WTC11 (cell line): Measurements from ENCODE around the gene PPM1D. TPM values are rescaled to one million over a fixed set of nuclear protein-coding genes. Genes with fewer than 3 reads are reported as not detected.

ENCODE experiments used
- ATAC-seq: fragments of 200-7000 bp; cut with Tn5 transposase; 2 replicates; pipeline ENCODE4 v1.10.0; 2021; ENCODE audit warnings: mild to moderate bottlenecking, moderate library complexity
- CTCF ChIA-PET: fragments of 300-600 bp; sonication (Branson Sonifier 250); formaldehyde crosslinking; loops from one replicate; lab custom pipeline; 2021; ENCODE audit warnings: antibody characterized with exemption; lab: Charles Lee
- POLR2A ChIA-PET: fragments of 350-600 bp; sonication (Branson Sonifier 250); formaldehyde crosslinking; loops from one replicate; lab custom pipeline; 2021; ENCODE audit warnings: antibody characterized with exemption; lab: Charles Lee
- DNase-seq: peaks from one replicate; pipeline ENCODE4 v3.0.0; 2021; ENCODE audit warnings: low spot score
- H3K27ac Mint-ChIP-seq: 2 replicates; pipeline ENCODE4 v1.8.0; 2021; ENCODE audit warnings: mixed read lengths
- H3K27me3 Mint-ChIP-seq: 2 replicates; pipeline ENCODE4 v1.8.0; 2021; ENCODE audit warnings: low read depth, mild to moderate bottlenecking, moderate library complexity, mixed read lengths
- H3K36me3 Mint-ChIP-seq: 2 replicates; pipeline ENCODE4 v1.8.0; 2021; ENCODE audit warnings: mixed read lengths
- H3K4me1 Mint-ChIP-seq: 2 replicates; pipeline ENCODE4 v1.8.0; 2022; ENCODE audit warnings: mixed read lengths
- H3K4me3 Mint-ChIP-seq: 2 replicates; pipeline ENCODE4 v1.8.0; 2021; ENCODE audit warnings: mild to moderate bottlenecking, moderate library complexity, mixed read lengths
- H3K9me3 Mint-ChIP-seq: 2 replicates; pipeline ENCODE4 v1.8.0; 2021; ENCODE audit warnings: mixed read lengths
- AR ChIP-seq: fragments of 250-450 bp; sonication (Bioruptor Pico); IDR thresholded peaks from 2 replicates; pipeline ENCODE4 v1.9.0; 2021; ENCODE audit warnings: mild to moderate bottlenecking
- ARID4B ChIP-seq: sonication (generic); formaldehyde crosslinking; IDR thresholded peaks from 2 replicates; pipeline ENCODE4 v1.8.0; 2023; ENCODE audit warnings: missing genetic modification reagents, mild to moderate bottlenecking, borderline replicate concordance
- ELF4 ChIP-seq: sonication (generic); formaldehyde crosslinking; IDR thresholded peaks from 2 replicates; pipeline ENCODE4 v1.8.1; 2022; ENCODE audit warnings: low read depth, mild to moderate bottlenecking, moderate library complexity, missing genetic modification reagents
- EMX1 ChIP-seq: fragments of 250-450 bp; sonication (Bioruptor Pico); IDR thresholded peaks from 2 replicates; pipeline ENCODE4 v1.8.0; 2021; ENCODE audit warnings: mild to moderate bottlenecking
- ERG ChIP-seq: fragments of 250-450 bp; sonication (Bioruptor Pico); IDR thresholded peaks from 2 replicates; pipeline ENCODE4 v1.8.0; 2021; ENCODE audit warnings: mild to moderate bottlenecking
- ESRRA ChIP-seq: sonication (generic); formaldehyde crosslinking; IDR thresholded peaks from 2 replicates; pipeline ENCODE4 v1.8.1; 2022; ENCODE audit warnings: mild to moderate bottlenecking, missing genetic modification reagents, borderline replicate concordance
- ETV6 ChIP-seq: sonication (generic); formaldehyde crosslinking; IDR thresholded peaks from 2 replicates; pipeline ENCODE4 v1.8.1; 2022; ENCODE audit warnings: mild to moderate bottlenecking, missing genetic modification reagents
- FOXK1 ChIP-seq: sonication (generic); formaldehyde crosslinking; IDR thresholded peaks from 2 replicates; pipeline ENCODE4 v1.8.0; 2022; ENCODE audit warnings: mild to moderate bottlenecking, moderate library complexity, missing genetic modification reagents
- GABPB1 ChIP-seq: sonication (generic); formaldehyde crosslinking; IDR thresholded peaks from 2 replicates; pipeline ENCODE4 v1.8.1; 2023; ENCODE audit warnings: mild to moderate bottlenecking, missing genetic modification reagents
- HMGXB4 ChIP-seq: sonication (generic); formaldehyde crosslinking; IDR thresholded peaks from 2 replicates; pipeline ENCODE4 v1.8.1; 2023; ENCODE audit warnings: mild to moderate bottlenecking, moderate library complexity, missing genetic modification reagents
- JAZF1 ChIP-seq: fragments of 250-450 bp; sonication (Bioruptor Pico); IDR thresholded peaks from 2 replicates; pipeline ENCODE4 v1.9.0; 2021; ENCODE audit warnings: moderate library complexity, mild to moderate bottlenecking, inconsistent platforms
- KAT7 ChIP-seq: sonication (generic); formaldehyde crosslinking; IDR thresholded peaks from 2 replicates; pipeline ENCODE4 v1.8.1; 2023; ENCODE audit warnings: missing genetic modification reagents, mild to moderate bottlenecking, borderline replicate concordance
- MAX ChIP-seq: sonication (generic); formaldehyde crosslinking; IDR thresholded peaks from 2 replicates; pipeline ENCODE4 v1.8.0; 2022; ENCODE audit warnings: mild to moderate bottlenecking, missing genetic modification reagents
- PRDM15 ChIP-seq: sonication (generic); formaldehyde crosslinking; IDR thresholded peaks from 2 replicates; pipeline ENCODE4 v1.8.0; 2022; ENCODE audit warnings: missing genetic modification reagents
- ZNF121 ChIP-seq: sonication (generic); formaldehyde crosslinking; IDR thresholded peaks from 2 replicates; pipeline ENCODE4 v1.8.0; 2023; ENCODE audit warnings: missing genetic modification reagents
- ZNF425 ChIP-seq: fragments of 250-450 bp; sonication (Bioruptor Pico); conservative IDR thresholded peaks from 2 replicates; pipeline ENCODE4 v1.9.0; 2021; ENCODE audit warnings: mild to moderate bottlenecking
- total RNA-seq: library from RNA; stranded (reverse); gene quantifications from 3 replicates; pipeline ENCODE4 v1.2.3, GENCODE V29; 2021

Gene PPM1D
- total RNA-seq, 1 experiment from 2014 or later = 20.4 TPM

GRCh38 chr17:60599220-60599619 lies 773 bp upstream of the PPM1D start (continued):
- 0 out of 2 replicates have a peak, but pooled peaks have one; percentile 7 for TF ChIP-seq HMGXB4 (CRISPR knock-in tag)
- no peak for TF ChIP-seq JAZF1 (CRISPR knock-in tag)
- no peak for TF ChIP-seq ERG
- TF ChIP-seq ZNF121 = no peak
- no peak for TF ChIP-seq KAT7 (CRISPR knock-in tag)

GRCh38 chr17:60600490-60601446 lies 775 bp downstream of the PPM1D start:
- Mint-ChIP-seq H3K27me3 (no peaks in the 10 kb centered on the region), H3K9me3 (no peaks in the 10 kb centered on the region), H3K36me3 (no peaks in the 10 kb centered on the region), H3K4me3 (peak overlapping the region; percentile 97), H3K27ac (peak overlapping the region; percentile 96), H3K4me1 (peaks cover 22% of the 10 kb centered on the region)
- CTCF ChIA-PET = interaction anchor here (0.5 to 4.0 kb wide), 24 partner anchors 10 to 1148 kb away, joined by 3 to 20 read pairs (median 4); partner anchors contain the start of genes APPBP2 and BCAS3
- ATAC-seq (peak; percentile 15), DNase-seq (peak; percentile 76)
- POLR2A ChIA-PET = interaction anchor here (0.7 to 2.5 kb wide), 7 partner anchors 10 to 209 kb away, joined by 3 to 17 read pairs (median 6); partner anchors contain the start of genes APPBP2 and USP32
- TF ChIP-seq JAZF1 (CRISPR knock-in tag) (no peak), ELF4 (CRISPR knock-in tag) (0 out of 2 replicates have a peak, but pooled peaks have one; percentile 16), PRDM15 (0 out of 2 replicates have a peak, but pooled peaks have one; percentile 23), MAX (CRISPR knock-in tag) (no peak; the same call in none of the 2 replicates), EMX1 (no peak), ESRRA (CRISPR knock-in tag) (no peak), ARID4B (CRISPR knock-in tag) (peak; percentile 62; the same call in 1 of the 2 replicates), ZNF425 (CRISPR knock-in tag) (no peak), ETV6 (CRISPR knock-in tag) (no peak), FOXK1 (CRISPR knock-in tag) (no peak; the same call in 1 of the 2 replicates), GABPB1 (0 out of 2 replicates have a peak, but pooled peaks have one; percentile 26), AR (CRISPR knock-in tag) (no peak)
